ENCODE measurements around the gene ARL13A.
A peak's percentile ranks its signal among the peaks of the same experiment; 100 is the strongest.
"Not testable (repeated sequence)": the region's sequence is repeated elsewhere in the genome, so short reads cannot be mapped to it uniquely, and the experiment has no call there.

Gene ARL13A

DNA sequence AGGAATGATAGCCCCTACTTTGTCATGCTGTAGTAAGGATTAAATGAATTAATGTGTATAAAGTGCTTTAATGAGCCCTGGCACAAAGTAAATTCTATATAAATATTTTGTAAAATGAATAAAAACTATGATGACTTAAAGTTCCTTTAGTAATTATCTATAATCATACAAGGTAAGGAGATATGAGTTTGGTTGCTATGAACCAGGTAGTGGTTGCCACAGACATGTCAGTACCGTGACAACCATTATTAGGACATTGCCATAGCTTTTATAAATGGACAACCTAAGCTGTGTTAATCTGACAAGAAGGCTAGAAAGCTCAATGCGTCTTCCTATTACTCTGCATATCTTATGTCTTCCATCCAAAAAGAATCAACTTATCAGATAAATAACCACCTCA, at the start of gene ARL13A:
Gene ARL13A (plus strand): TSS at position 301 of the 400 bp plus-strand sequence. CDS start 3,982 bp downstream, outside the sequence.
- DNase-seq, result no peak

DNA sequence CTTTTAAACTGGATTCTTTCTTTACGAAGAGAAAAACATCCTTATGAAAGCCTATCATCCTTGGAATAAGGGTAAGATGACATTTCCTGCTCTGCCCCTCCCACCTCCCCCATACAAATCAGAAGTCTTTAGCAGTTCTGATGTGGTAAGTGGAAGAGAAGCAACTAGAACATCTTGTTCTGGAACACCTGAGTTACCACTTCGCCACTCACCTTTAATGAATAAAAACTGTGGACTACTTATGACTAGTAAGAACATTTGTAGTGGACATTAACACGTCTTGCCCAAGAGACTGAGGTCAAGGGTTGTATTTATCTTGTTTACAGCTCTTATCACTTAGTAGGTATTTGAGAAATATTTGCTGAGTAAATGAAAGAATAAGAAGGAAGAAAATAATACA, 45.1 kb upstream of the ARL13A start:
- no peak for DNase-seq

DNA sequence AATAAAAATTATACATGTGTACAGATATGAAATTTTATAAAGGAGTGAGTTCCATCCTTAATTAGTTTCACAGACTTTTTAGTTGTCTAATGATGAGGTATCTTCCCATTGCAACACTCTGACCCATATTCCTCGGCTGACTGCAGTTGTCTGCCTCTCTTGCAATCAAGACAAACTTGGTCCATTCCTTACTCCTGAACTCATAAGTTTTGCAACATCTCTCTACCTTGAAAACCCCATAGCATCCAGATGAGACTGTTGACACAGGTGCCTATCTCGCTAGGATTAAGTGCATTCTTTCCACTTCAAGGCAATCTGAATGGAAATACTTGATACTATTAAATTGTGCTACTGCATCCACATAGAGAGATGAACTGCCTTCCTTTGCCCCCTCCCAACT, 43.1 kb upstream of the ARL13A start:
- DNase-seq, result no peak

- DNase-seq, result peak; percentile 0 to 28
Measured at GRCh38 chrX:100928660-100929613, 40.6 kb upstream of the ARL13A start, which contains the start of gene XKRX. TSS of gene XKRX (minus strand) at chrX:100928917. CDS start at chrX:100928304, 613 bp downstream.

GRCh38 chrX:100931218-100931924, 38.1 kb upstream of the ARL13A start:
- no peak for DNase-seq

DNA sequence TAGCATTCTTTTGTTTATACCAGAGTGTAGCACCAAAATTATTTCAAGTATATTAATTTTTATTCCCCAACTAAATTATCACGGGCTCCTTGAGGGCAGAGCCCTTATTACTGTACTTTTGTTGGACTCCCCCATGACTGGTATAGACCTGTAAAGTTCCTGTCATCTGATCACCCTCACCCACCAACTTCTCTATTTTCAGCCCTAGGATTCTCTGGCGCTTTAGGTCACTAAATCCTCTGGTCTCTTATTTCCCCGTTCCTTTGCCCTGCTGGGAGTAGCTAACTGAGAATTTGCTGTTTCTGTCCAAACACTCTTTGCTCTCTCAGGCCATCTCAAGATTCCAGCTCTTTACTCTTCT, 37.6 kb upstream of the ARL13A start:
- DNase-seq, result no peak

DNA sequence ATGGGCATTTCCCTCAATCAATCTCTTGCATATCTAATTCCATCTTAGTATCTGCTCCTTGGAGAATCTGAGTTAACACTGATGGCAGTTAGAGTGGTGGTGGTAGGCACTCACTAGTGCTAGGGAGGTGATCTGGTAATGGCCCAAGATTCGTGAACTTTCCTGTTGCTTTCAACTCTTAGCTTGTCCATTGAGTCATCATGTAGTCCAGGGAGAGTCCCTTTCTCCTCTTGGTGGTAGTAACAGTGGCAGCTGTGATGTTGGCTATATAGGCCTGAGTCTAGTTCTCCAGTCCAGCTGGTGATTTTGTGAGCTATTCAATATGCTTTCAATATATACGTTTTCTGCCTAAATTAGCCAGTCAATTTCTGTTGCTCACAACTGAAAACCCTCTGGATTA, 33.7 kb upstream of the ARL13A start:
- no peak for DNase-seq

DNA sequence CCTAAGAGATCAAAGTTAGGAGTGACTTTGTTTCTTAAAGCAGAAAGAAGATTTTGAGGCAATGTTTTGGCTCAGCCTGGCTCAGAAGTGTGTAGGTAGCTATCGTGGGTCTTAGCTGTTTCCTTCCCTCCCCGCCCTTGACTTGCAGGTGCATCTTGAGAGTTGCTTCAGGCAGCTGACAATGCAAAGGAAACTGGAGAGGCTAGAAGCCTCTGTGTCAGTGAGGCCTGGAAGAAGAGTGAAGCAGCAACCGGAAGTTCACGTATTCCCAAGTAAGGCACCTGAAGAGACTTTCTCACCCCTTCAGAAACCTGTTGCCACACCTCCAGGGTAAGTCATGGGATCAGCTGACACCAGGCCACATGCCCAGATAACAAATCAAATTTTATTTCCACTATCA, 30.2 kb upstream of the ARL13A start:
- no peak for DNase-seq

GRCh38 chrX:100944601-100945000, 24.9 kb upstream of the ARL13A start:
- no peak for DNase-seq

DNA sequence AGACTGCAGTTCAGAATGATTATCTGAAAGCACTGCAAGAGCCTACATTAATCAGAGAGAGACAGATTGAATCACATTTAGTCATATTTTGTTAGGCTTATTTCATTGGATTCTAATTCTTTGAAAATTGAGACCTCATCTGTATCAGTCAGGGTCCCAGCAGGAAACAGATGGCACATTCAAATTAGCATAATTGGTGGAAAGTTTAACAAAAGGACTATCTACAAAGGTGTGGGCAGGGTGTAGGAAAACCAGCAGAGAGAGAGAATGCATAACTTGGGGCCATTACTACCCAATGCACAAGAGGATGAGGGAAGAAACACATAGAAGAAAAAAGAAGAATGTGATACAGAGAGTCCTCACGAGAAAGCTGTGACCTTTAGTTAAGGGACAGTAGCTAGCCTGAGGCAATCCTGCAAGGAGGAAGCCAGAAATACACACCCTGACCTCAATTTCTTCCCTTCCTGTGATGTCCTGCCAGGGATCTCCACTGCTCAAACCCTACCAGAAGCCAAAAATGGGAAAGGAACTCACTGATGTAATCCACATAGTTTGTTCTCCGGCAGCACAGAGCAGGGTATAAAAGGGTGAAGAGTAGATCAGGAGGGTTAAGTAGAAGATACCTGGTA, 23.1 kb upstream of the ARL13A start:
- DNase-seq, result no peak

GRCh38 chrX:100948557-100948956, 21.0 kb upstream of the ARL13A start:
- DNase-seq, result no peak

DNA sequence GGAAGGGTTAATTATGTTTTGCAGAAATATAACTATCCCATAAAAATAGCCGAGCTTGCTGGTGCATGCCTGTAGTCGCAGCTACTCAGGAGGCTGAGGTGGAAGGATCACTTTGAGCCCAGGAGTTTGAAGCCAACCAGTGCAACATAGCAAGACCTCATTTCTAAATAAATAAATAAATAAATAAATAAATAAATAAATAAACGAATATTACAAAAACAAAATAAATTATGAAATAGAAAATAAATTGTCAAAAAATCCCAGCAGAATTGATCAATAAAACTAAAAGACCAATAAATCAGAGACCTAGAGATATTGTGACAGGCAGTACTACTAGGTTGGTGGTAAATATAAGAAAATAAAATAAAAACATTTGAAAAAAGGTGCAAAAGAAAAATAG, 6.7 kb upstream of the ARL13A start:
- DNase-seq, result no peak

- no peak for DNase-seq
Measured at GRCh38 chrX:100964362-100964761, 5.1 kb upstream of the ARL13A start.

GRCh38 chrX:100969936-100970335, 428 bp downstream of the ARL13A start:
- DNase-seq, result no peak

GRCh38 chrX:100973411-100973810, 3.9 kb downstream of the ARL13A start:
- DNase-seq, result no peak

DNA sequence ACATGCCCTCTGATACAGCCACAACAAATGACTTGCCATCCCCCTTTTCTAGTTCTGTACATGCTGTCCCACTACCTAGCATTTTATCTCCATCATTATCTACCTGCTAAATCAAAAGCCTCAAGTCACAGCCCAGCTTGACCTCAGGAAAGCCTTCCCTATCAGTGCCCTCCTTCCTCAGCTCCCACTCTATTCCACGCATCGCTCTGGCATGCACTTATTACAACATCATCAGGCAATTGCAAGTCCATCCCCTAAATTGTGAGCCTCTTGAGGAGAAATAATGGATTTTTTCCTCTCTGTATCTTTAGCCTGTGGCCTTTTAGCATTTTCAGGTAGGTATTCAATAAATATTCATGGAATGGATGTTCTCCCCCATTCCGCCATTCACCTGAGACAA, 5.7 kb downstream of the ARL13A start:
- DNase-seq, result no peak

- no peak for DNase-seq
Measured at GRCh38 chrX:100976211-100976610, 6.7 kb downstream of the ARL13A start.

DNA sequence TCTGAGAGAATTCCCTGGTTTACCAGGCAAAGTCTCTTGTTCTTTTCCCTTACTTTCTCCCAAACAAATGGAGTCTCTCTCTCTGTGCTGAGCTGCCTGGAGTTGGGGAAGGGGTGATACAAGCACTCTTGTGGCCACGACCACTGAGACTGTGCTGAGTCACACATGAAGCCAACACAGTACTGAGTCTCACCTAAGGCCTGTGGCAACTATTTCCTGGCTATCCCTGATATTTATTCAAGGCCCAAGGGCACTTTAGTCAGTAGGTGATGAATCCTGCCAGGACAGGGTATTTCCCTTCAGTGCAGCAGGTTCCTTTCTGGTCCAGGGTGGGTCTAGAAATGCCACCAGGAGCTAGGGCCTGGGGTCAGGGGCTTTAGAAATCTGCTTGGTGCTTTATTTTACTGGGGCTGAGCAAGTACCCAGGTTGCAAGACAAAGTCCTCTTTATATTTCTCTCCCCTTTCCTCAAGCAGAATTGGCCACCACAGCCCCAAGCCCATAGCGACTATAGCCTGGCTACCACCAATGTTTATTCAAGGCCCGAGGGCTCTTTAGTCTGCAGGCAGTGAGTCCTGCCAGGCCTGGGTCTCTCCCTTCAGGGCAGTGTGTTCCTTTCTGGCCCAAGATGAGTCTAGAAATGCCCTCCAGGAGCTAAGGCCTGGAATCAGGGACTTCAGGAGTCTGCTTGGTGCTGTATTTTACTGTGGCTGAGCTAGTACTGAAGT, 10.5 kb downstream of the ARL13A start:
- no peak for DNase-seq

DNA sequence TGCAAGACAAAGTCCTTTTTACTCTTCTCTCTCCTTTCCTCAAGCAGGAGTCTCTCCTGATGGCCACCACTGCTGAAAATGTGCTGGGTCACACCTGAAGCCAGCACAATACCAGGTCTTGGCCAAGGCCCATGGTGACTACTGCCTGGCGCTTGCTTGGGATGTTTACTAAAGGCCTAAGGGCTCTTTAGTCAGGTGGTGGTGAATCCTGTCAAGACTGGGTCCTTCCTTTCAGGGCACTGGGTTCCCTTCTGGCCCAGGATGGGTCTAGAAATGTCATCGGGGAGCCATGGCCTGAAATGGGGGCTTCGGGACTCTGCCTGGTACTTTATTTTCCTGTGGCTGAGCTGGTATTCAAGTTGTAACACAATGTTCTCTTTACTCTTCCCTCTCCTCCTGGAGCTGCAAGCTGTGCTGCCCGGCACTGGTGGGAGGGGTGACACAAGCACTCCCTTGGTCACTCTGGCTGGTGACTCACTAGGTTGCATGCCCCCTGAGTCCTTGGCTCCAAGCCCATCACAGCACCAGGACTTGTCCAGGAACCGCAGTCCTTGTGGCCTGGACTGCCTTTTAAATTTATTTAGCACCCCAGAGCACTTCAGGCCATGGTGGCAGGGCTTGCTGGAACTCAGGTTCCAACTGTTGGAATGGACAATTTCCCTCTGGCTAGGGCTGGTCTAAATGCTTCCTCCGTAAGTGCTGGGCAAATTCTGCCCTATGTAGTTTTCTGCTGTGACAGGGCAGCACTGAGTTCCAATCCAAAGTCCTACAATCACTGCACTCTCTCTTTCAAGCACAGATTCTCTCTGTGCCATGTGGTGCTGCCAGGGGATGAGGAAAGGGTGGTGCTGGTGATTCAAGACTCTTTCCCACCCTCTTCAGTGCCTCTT, 11.3 kb downstream of the ARL13A start:
- no peak for DNase-seq

DNA sequence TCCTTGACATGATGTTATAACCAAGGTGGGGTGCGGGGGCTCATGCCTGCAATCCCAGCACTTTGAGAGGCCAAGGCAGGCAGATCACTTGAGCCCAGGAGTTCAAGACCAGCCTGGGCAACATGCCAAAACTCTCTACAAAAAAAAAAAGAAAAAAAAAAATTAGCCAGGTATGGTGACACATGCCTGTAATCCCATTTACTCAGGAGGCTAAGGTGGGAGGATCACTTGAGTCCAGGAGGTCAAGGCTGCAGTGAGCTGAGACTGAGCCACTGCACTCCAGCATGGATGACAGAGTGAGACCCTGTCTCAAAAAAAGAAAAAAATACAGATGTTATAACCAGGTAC, 12.0 kb downstream of the ARL13A start:
- not testable (repeated sequence) for DNase-seq

DNA sequence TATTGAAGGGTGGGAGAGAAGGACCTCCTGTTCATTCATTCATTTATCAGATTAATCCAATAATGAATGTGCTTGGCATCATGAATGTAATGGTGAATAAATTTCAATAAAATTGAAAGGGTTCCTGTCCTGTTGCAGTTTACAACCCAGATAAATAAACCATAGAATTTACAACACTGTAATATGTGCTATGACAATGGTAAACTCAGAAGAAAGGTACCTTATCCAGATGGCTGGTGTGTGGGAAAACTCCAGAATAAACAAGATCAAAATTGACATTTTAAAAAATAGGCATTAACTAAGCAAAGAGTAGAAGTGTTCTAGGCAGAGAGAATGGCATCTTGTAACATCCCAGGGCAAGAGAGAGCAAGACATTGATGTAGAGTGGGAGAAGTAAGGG, 15.3 kb downstream of the ARL13A start:
- DNase-seq, result no peak

DNA sequence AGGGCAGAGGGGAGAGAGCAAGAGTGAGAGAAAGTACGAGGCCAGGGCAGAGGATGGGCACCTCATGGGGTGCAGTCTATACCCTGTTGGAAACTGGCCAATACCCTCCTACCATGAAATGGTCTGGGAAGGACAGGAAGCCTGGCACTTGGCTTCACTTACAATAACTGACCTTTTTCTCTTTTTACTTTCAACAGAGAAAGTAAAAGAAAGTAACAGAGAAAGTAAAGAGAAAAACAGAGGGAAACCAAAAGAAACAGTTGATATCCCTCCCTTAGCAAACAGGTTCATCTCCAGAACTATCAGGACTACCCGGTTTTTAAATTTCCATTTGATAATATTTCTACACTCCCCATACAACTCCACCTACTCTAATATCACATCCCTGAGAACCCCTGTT, 20.6 kb downstream of the ARL13A start:
- DNase-seq, result no peak
